Ovary (tissue), 3 donors: ENCODE results near the gene SDK1.

Experiments
- CTCF ChIP-seq, 3 donors: fragments of 450-650 bp in 2 of 3; fragments of 200-600 bp in 1 of 3; IDR thresholded peaks; one replicate each; pipeline versions ENCODE4 v1.5.1 to v1.8.0; 2016 to 2022; ENCODE audit warnings: antibody characterized with exemption in 3 of 3, mild to moderate bottlenecking in 1 of 3
- EP300 ChIP-seq: sonication (generic); formaldehyde crosslinking; IDR thresholded peaks from one replicate; pipeline ENCODE4 v1.6.1; 2017; ENCODE audit warnings: antibody characterized with exemption
- POLR2A ChIP-seq: fragments of 450-650 bp; IDR thresholded peaks from one replicate; pipeline ENCODE4 v1.6.1; 2017; ENCODE audit warnings: antibody characterized with exemption, mild to moderate bottlenecking, moderate library complexity
- donor health status: DM: no; HTN: no; CAD: no.

GRCh38 chr7:4127909-4128560 is 827.0 kb downstream of the SDK1 start:
- TF ChIP-seq POLR2A (no peak), CTCF (IDR thresholded peaks at IDR 0.05) (no peak), EP300 (no peak)
